Natural killer cell (primary cell): ENCODE results near the gene OTOA. TPM values are rescaled to one million over a fixed set of nuclear protein-coding genes. Genes with fewer than 3 reads are reported as not detected.
"Not testable (repeated sequence)": the region's sequence is repeated elsewhere in the genome, so short reads cannot be mapped to it uniquely, and the experiment has no call there.

ENCODE experiments used
- ATAC-seq, 3 donors: fragments of 150-1000 bp in 2 of 3; fragments of 200-7000 bp in 1 of 3; cut with Tn5 transposase; 1 replicate in 1 of 3; 2 replicates in 2 of 3; pipeline ENCODE4 v1.10.0; 2021; ENCODE audit warnings: mild to moderate bottlenecking in 2 of 3, moderate library complexity in 2 of 3
- DNase-seq, 2 donors: peaks; one replicate each; pipeline versions ENCODE4 v3.0.0 to v3.0.0-alpha.2; 2013 to 2021; ENCODE audit warnings: mixed read lengths in 1 of 2
- H3K27ac ChIP-seq: one replicate; pipeline ENCODE4 v1.5.1; 2013; ENCODE audit warnings: mild to moderate bottlenecking, low read length
- H3K27me3 ChIP-seq: one replicate; pipeline ENCODE4 v1.6.1; 2013; ENCODE audit warnings: low read length; ENCODE audit not compliant: control insufficient read depth, insufficient read depth
- H3K36me3 ChIP-seq: one replicate; pipeline ENCODE4 v1.6.1; 2013; ENCODE audit warnings: low read length; ENCODE audit not compliant: control insufficient read depth, insufficient read depth
- H3K4me1 ChIP-seq: one replicate; pipeline ENCODE4 v1.6.1; 2013; ENCODE audit warnings: low read length; ENCODE audit not compliant: control insufficient read depth, insufficient read depth
- H3K4me3 ChIP-seq: one replicate; pipeline ENCODE4 v1.5.1; 2013; ENCODE audit warnings: low read length
- H3K9me3 ChIP-seq: one replicate; pipeline ENCODE4 v1.6.1; 2013; ENCODE audit warnings: low read length; ENCODE audit not compliant: control insufficient read depth, insufficient read depth
- H3K27ac Mint-ChIP-seq, 2 donors: one replicate each; pipeline ENCODE4 v1.8.0; 2022; ENCODE audit warnings: mild to moderate bottlenecking in 2 of 2, mixed read lengths in 2 of 2, moderate library complexity in 1 of 2
- H3K27me3 Mint-ChIP-seq, 2 donors: one replicate each; pipeline ENCODE4 v1.8.0; 2022; ENCODE audit warnings: low read depth in 2 of 2, mixed read lengths in 2 of 2
- H3K36me3 Mint-ChIP-seq: one replicate; pipeline ENCODE4 v1.8.0; 2022; ENCODE audit warnings: mixed read lengths
- H3K4me1 Mint-ChIP-seq, 2 donors: one replicate each; pipeline ENCODE4 v1.8.0; 2022; ENCODE audit warnings: mixed read lengths in 2 of 2
- H3K4me3 Mint-ChIP-seq: one replicate; pipeline ENCODE4 v1.8.0; 2022; ENCODE audit warnings: mild to moderate bottlenecking, moderate library complexity, mixed read lengths
- H3K9me3 Mint-ChIP-seq, 2 donors: one replicate each; pipeline ENCODE4 v1.8.0; 2022; ENCODE audit warnings: mixed read lengths in 2 of 2
- CTCF ChIP-seq: fragments of 200-600 bp; IDR thresholded peaks from one replicate; pipeline ENCODE4 v1.8.0; 2022; ENCODE audit warnings: antibody characterized with exemption
- WGBS: methylation state at CpG from one replicate; pipeline ENCODE4 v1.1.7; 2013; ENCODE audit warnings: missing lambda C conversion rate; ENCODE audit not compliant: insufficient coverage; 5-methylcytosine and 5-hydroxymethylcytosine counted together
- intact Hi-C: fragments of 100-400 bp; cut with micrococcal nuclease; formaldehyde crosslinking; loops from one replicate; pipeline ENCODE4 v1.14.2; 2022
- total RNA-seq, 4 donors: library from RNA; stranded (reverse); fragments of 120-200 nt in 1 of 4; gene quantifications; one replicate each; pipeline versions ENCODE4 v1.2.3 to v1.2.4, GENCODE V29; 2013 to 2022

The OTOA gene
- total RNA-seq, 3 donors from 2014 or later (not counting 1 experiment from before 2014, with no cell fraction given), result 0.14 TPM; not detected in 2

GRCh38 chr16:21801538-21802374 lies 138.0 kb downstream of the OTOA start:
- H3K27ac Mint-ChIP-seq, H3K27me3 ChIP-seq, H3K9me3 Mint-ChIP-seq, intact Hi-C loops, H3K36me3 ChIP-seq, H3K4me1 ChIP-seq, H3K9me3 ChIP-seq, H3K27me3 Mint-ChIP-seq, H3K36me3 Mint-ChIP-seq, H3K4me3 Mint-ChIP-seq, H3K4me3 ChIP-seq, H3K27ac ChIP-seq, H3K4me1 Mint-ChIP-seq: not testable (repeated sequence)
- peak in 1 of 2 donors; percentile 59 for DNase-seq
- TF ChIP-seq CTCF, result peak; percentile 38
- 83% methylated on average over 7 of the region's 13 CpGs for WGBS
- peak in 2 of 3 donors; percentile 26 to 49 for ATAC-seq

- H3K4me3 ChIP-seq, H3K4me3 Mint-ChIP-seq, intact Hi-C loops, H3K36me3 ChIP-seq, H3K27me3 Mint-ChIP-seq, DNase-seq, H3K4me1 ChIP-seq, H3K27ac ChIP-seq, ATAC-seq, H3K27ac Mint-ChIP-seq, H3K36me3 Mint-ChIP-seq, H3K9me3 Mint-ChIP-seq, H3K4me1 Mint-ChIP-seq, H3K9me3 ChIP-seq, H3K27me3 ChIP-seq: not testable (repeated sequence)
- 100% methylated on average over 1 of the region's 2 CpGs for WGBS
Measured at GRCh38 chr16:21802375-21802663, 138.6 kb downstream of the OTOA start.

Other genes starting within 250 kb of the OTOA start
- 100 to 1,000 TPM in 1 of 3 donors, 10 to 100 TPM in 2; 73.1 to 110 (median 85.1) TPM for gene METTL9, start 64.4 kb upstream of the OTOA start, total RNA-seq
- 1 to 10 TPM; 2.2 to 4.4 (median 2.6) TPM for gene IGSF6, start 11.4 kb upstream of the OTOA start, total RNA-seq
- 100 to 1,000 TPM; 320 to 433 (median 419) TPM for gene NPIPB4, start 193.8 kb downstream of the OTOA start, total RNA-seq